Liver (tissue), 9 donors: Measurements from ENCODE around the gene ANKRD49. TPM values are rescaled to one million over a fixed set of nuclear protein-coding genes. Genes with fewer than 3 reads are reported as not detected.

Experiments used
- DNase-seq: peaks from one replicate; pipeline ENCODE4 v3.0.0-alpha.2; 2017; ENCODE audit warnings: low spot score
- H3K27ac ChIP-seq, 2 donors: one replicate each; pipeline ENCODE4 v1.7.0; 2013; ENCODE audit warnings: inconsistent platforms in 2 of 2, low read length in 2 of 2, control low read depth in 1 of 2, low read depth in 1 of 2, mild to moderate bottlenecking in 1 of 2
- H3K27me3 ChIP-seq, 4 donors: one replicate each; pipeline versions ENCODE4 v1.6.1 to v1.7.0; 2013; ENCODE audit warnings: low read length in 3 of 4, inconsistent platforms in 1 of 4, mild to moderate bottlenecking in 1 of 4, moderate library complexity in 1 of 4; ENCODE audit not compliant: control insufficient read depth in 4 of 4, insufficient read depth in 4 of 4
- H3K36me3 ChIP-seq, 4 donors: one replicate each; pipeline versions ENCODE4 v1.6.1 to v1.7.0; 2013; ENCODE audit warnings: low read length in 3 of 4, mild to moderate bottlenecking in 3 of 4, low read depth in 1 of 4, moderate library complexity in 1 of 4; ENCODE audit not compliant: control insufficient read depth in 4 of 4, insufficient read depth in 3 of 4
- H3K4me1 ChIP-seq, 4 donors: one replicate each; pipeline versions ENCODE4 v1.6.1 to v1.7.0; 2013; ENCODE audit warnings: low read length in 3 of 4, mild to moderate bottlenecking in 3 of 4, moderate library complexity in 1 of 4; ENCODE audit not compliant: control insufficient read depth in 4 of 4, insufficient read depth in 4 of 4
- H3K4me3 ChIP-seq, 3 donors: one replicate each; pipeline versions ENCODE4 v1.6.1 to v1.7.0; 2013; ENCODE audit warnings: low read length in 3 of 3, control low read depth in 1 of 3, low read depth in 1 of 3, mild to moderate bottlenecking in 1 of 3
- H3K9ac ChIP-seq, 2 donors: one replicate each; pipeline ENCODE4 v1.7.0; 2013; ENCODE audit warnings: low read length in 2 of 2, mild to moderate bottlenecking in 2 of 2, moderate library complexity in 2 of 2, control low read depth in 1 of 2, low read depth in 1 of 2
- H3K9me3 ChIP-seq, 4 donors: one replicate each; pipeline versions ENCODE4 v1.6.1 to v1.7.0; 2013; ENCODE audit warnings: low read length in 3 of 4; ENCODE audit not compliant: control insufficient read depth in 4 of 4
- ATF3 ChIP-seq: IDR thresholded peaks from 2 replicates; pipeline ENCODE4 v1.6.1; 2016; ENCODE audit warnings: antibody characterized with exemption
- CTCF ChIP-seq: fragments of 150-350 bp; IDR thresholded peaks from 2 replicates; pipeline ENCODE4 v1.5.1; 2017; ENCODE audit warnings: improper control_type of control experiment, low read depth, low read length; ENCODE audit not compliant: missing input control
- EGR1 ChIP-seq, 2 donors: IDR thresholded peaks; 2 replicates each; pipeline ENCODE4 v1.6.1; 2016 to 2018; ENCODE audit warnings: antibody characterized with exemption in 2 of 2, low read depth in 2 of 2
- FOXA1 ChIP-seq: IDR thresholded peaks from 2 replicates; pipeline ENCODE4 v1.6.1; 2016; ENCODE audit warnings: antibody characterized with exemption
- FOXA2 ChIP-seq: IDR thresholded peaks from 2 replicates; pipeline ENCODE4 v1.6.1; 2016; ENCODE audit warnings: antibody characterized with exemption
- GABPA ChIP-seq, 2 donors: IDR thresholded peaks in 1 of 2; conservative IDR thresholded peaks in 1 of 2; 2 replicates each; pipeline ENCODE4 v1.6.1; 2016; ENCODE audit warnings: antibody characterized with exemption in 2 of 2, mild to moderate bottlenecking in 1 of 2, moderate library complexity in 1 of 2
- HNF4A ChIP-seq, 2 donors: conservative IDR thresholded peaks; 2 replicates each; pipeline ENCODE4 v1.6.1; 2016; ENCODE audit warnings: antibody characterized with exemption in 2 of 2, mild to moderate bottlenecking in 2 of 2
- HNF4G ChIP-seq: IDR thresholded peaks from 2 replicates; pipeline ENCODE4 v1.6.1; 2016; ENCODE audit warnings: antibody characterized with exemption
- JUND ChIP-seq, 2 donors: IDR thresholded peaks; 2 replicates each; pipeline ENCODE4 v1.6.1; 2016; ENCODE audit warnings: antibody characterized with exemption in 2 of 2
- MAX ChIP-seq: IDR thresholded peaks from 2 replicates; pipeline ENCODE4 v1.6.1; 2016; ENCODE audit warnings: antibody characterized with exemption
- NR2F2 ChIP-seq: IDR thresholded peaks from 2 replicates; pipeline ENCODE4 v1.6.1; 2016; ENCODE audit warnings: antibody characterized with exemption
- REST ChIP-seq: IDR thresholded peaks from 2 replicates; pipeline ENCODE4 v1.6.1; 2016; ENCODE audit warnings: antibody characterized with exemption, mild to moderate bottlenecking
- RXRA ChIP-seq, 2 donors: IDR thresholded peaks; 2 replicates each; pipeline ENCODE4 v1.6.1; 2017 to 2018; ENCODE audit warnings: antibody characterized with exemption in 2 of 2, mild to moderate bottlenecking in 1 of 2
- SP1 ChIP-seq: IDR thresholded peaks from 2 replicates; pipeline ENCODE4 v1.6.1; 2018; ENCODE audit warnings: antibody characterized with exemption, mild to moderate bottlenecking
- TAF1 ChIP-seq: conservative IDR thresholded peaks from 2 replicates; pipeline ENCODE4 v1.6.1; 2016; ENCODE audit warnings: antibody characterized with exemption, mild to moderate bottlenecking
- YY1 ChIP-seq: IDR thresholded peaks from 2 replicates; pipeline ENCODE4 v1.6.1; 2016; ENCODE audit warnings: antibody characterized with exemption, mild to moderate bottlenecking
- ZBTB33 ChIP-seq: IDR thresholded peaks from 2 replicates; pipeline ENCODE4 v1.6.1; 2016; ENCODE audit warnings: antibody characterized with exemption
- WGBS: extraction: QIAGEN DNeasy Blood & Tissue Kit; methylation state at CpG from one replicate; pipeline ENCODE4 v1.1.7; 2013; 5-methylcytosine and 5-hydroxymethylcytosine counted together
- polyA plus RNA-seq, 2 donors: library from polyadenylated mRNA; stranded (reverse) in 1 of 2; unstranded in 1 of 2; fragments of 200-250 nt in 1 of 2; fragments of >200 nt in 1 of 2; fragmentation: Nextera tagmentation in 1 of 2; extraction: Ambion mirVana in 1 of 2; gene quantifications; one replicate each; pipeline versions ENCODE4 v1.2.1 to v1.2.3, GENCODE V29; 2013 to 2015
- total RNA-seq, 2 donors: library from RNA; depleted of rRNA; stranded (reverse); fragments of >200 nt; gene quantifications; one replicate each; pipeline ENCODE4 v1.2.3, GENCODE V29; 2014
- donor health status: healthy.
- donor health status: healthy.
- donor health status: healthy.
- donor health status: healthy.
- donor health status: healthy.

ANKRD49 gene
- total and polyA plus RNA-seq, 4 donors = 5.4 to 12.3 (median 9.8) TPM

GRCh38 chr11:94486068-94486467, 7.7 kb upstream of the ANKRD49 start:
- H3K27me3 ChIP-seq = no peaks in the 10 kb centered on the region
- H3K27ac ChIP-seq = no peak overlapping the region
- peaks cover 8 to 32% (median 23%) of the 10 kb centered on the region in 4 donors for H3K36me3 ChIP-seq
- no peak overlapping the region for H3K9ac ChIP-seq
- no peaks in the 10 kb centered on the region for H3K9me3 ChIP-seq
- no peak for TF ChIP-seq HNF4A (conservative IDR thresholded peaks at IDR 0.05)
- no peak for TF ChIP-seq EGR1 (IDR thresholded peaks at IDR 0.05; ENCODE audit: low read depth in 2 of 2)
- no peak for TF ChIP-seq REST
- TF ChIP-seq YY1 = no peak
- TF ChIP-seq NR2F2 = no peak
- no peak for TF ChIP-seq TAF1
- TF ChIP-seq CTCF = no peak
- TF ChIP-seq HNF4G = no peak
- 96% methylated on average over 1 of the region's 1 CpG for WGBS
- no peak for DNase-seq
- no peaks in the 10 kb centered on the region for H3K4me1 ChIP-seq
- no peak overlapping the region for H3K4me3 ChIP-seq

- H3K36me3 ChIP-seq = peaks cover 9 to 24% (median 20%) of the 10 kb centered on the region in 4 donors
- no peaks in the 10 kb centered on the region for H3K9me3 ChIP-seq
- H3K9ac ChIP-seq = peak overlapping the region; percentile 30 to 37
- H3K27me3 ChIP-seq = no peaks in the 10 kb centered on the region
- DNase-seq = no peak
- WGBS = 5% methylated on average over 19 of the region's 19 CpGs
- peak; percentile 6 for TF ChIP-seq SP1
- TF ChIP-seq JUND (IDR thresholded peaks at IDR 0.05) = no peak
- TF ChIP-seq ATF3 = peak; percentile 3
- peak overlapping the region; percentile 13 to 46 for H3K27ac ChIP-seq
- peaks cover 6 to 17% (median 10%) of the 10 kb centered on the region in 4 donors for H3K4me1 ChIP-seq
- H3K4me3 ChIP-seq = peak overlapping the region; percentile 79 to 91 (median 80)
Observed at GRCh38 chr11:94494126-94494680, 419 bp downstream of the ANKRD49 start.

GRCh38 chr11:94500181-94500580, 6.4 kb downstream of the ANKRD49 start:
- Histone ChIP-seq H3K27ac (no peak overlapping the region), H3K9me3 (no peaks in the 10 kb centered on the region), H3K27me3 (no peaks in the 10 kb centered on the region), H3K9ac (no peak overlapping the region), H3K36me3 (peaks cover 9 to 31% (median 27%) of the 10 kb centered on the region in 4 donors), H3K4me1 (no peaks in the 10 kb centered on the region), H3K4me3 (no peak overlapping the region)
- DNase-seq = no peak
- 90% methylated on average over 2 of the region's 2 CpGs for WGBS
- no peak for TF ChIP-seq CTCF
- no peak for TF ChIP-seq FOXA1
- TF ChIP-seq HNF4A (conservative IDR thresholded peaks at IDR 0.05) = no peak
- TF ChIP-seq RXRA (IDR thresholded peaks at IDR 0.05) = no peak
- TF ChIP-seq TAF1 = no peak
- no peak for TF ChIP-seq EGR1 (IDR thresholded peaks at IDR 0.05; ENCODE audit: low read depth in 2 of 2)
- TF ChIP-seq HNF4G = no peak
- no peak for TF ChIP-seq ATF3
- no peak for TF ChIP-seq NR2F2
- TF ChIP-seq YY1 = no peak
- no peak for TF ChIP-seq FOXA2
- TF ChIP-seq GABPA (IDR thresholded peaks at IDR 0.05 in 1 of 2, conservative IDR thresholded peaks at IDR 0.05 in 1 of 2) = no peak
- TF ChIP-seq ZBTB33 = no peak
- TF ChIP-seq SP1 = no peak
- TF ChIP-seq MAX = no peak
